Stimulated activated CD4-positive, alpha-beta T cell treated with anti-CD3 and anti-CD28 coated beads, Interleukin-2, amount 100 ng/mL, for 4 hours (primary cell): ENCODE measurements around the gene ZNF107.
"Not testable (repeated sequence)": the region's sequence is repeated elsewhere in the genome, so short reads cannot be mapped to it uniquely, and the experiment has no call there.

Experiments
- DNase-seq: peaks from one replicate; pipeline ENCODE4 v3.0.0-alpha.2; 2020; ENCODE audit warnings: low read depth

The ZNF107 gene

DNA sequence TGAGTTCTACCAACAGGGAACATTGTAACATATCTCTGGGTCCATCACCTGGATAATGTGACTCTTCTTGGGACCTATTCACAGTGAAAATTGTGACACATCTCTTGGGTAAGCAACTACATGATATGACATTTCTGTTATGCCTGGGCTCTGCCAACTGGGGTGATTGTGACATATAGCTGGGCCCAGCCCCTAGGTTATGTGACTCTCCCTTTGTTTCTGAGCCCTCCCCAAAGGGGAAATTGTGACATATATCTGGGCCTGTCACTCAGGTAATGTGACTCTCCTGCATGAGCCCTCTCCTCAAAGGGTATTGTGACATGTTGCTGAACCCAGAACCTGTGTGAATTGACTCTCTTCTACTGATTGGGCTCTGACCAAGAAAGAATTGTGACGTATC is 22.4 kb upstream of the ZNF107 start:
- no peak for DNase-seq

DNA sequence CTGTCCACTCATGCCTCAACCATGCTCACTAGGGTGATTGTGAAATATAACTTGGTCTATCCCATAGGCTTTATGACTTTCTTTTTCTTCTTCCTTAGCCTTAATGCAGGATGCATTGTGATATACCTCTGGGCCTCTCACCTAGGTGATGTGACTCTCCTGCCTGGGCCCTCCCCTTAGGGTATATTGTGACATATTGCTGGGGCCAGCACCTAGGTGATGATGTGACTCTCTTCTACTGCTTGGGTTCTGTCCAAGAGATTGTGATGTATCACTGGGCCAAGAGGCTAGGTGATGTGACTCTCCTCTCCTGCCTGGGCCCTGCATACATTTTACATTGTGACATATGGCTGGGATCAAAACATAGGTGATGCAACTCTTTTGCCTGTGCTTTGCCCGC is 14.7 kb upstream of the ZNF107 start:
- no peak for DNase-seq

DNA sequence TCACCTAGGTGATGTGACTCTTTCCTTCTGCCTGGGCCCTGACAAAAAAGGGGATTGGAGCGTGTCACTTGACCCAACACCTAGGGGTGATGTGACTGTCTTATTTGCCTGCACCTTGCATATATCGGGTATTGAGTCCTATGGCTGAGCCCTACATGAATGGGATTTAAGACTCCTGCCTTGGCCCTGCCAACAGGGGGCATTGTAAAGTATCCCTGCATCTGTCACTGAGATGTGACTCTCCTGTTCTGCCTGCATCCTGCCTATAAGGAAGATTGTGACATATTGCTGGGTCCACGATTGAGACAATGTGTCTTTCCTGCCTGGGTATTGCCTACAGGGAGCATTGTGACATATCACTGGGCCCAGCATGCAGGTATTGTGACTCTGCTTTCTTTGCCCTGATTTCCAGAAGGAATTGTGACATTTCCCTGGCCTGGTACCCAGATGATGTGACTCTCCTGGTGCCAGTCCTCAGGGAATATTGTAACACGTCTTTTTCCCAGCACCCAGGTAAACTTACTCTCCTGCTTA is 14.2 kb upstream of the ZNF107 start:
- no peak for DNase-seq

DNA sequence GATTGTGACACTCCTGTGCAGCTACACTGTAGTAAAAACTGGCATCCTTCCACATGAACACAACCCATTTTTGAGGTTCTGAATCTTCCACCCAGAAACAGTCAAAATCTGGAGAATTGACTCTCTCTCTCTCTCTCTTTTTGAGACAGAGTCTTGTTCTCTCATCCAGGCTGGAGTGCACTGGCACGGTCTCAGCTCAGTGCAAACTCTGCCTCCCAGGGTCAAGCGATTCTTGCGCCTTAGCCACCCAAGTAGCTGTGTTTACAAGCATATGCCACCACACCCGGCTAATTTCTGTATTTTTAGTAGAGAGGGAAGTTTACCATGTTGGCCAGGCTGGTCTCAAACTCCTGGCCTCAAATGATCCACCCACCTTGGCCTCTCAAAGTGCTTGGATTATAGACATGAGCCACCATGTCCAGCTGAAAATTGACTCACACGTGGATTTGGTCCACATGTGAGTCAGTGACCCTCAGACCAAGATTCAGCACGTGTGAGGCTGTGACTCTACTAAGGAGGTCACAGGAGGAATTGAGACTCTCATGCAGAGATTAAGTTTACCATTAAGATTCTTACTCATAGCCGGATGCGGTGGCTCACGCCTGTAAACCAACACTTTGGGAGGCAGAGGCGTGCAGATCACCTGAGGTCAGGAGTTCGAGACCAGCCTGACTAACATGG is 12.1 kb upstream of the ZNF107 start:
- DNase-seq: no peak

DNA sequence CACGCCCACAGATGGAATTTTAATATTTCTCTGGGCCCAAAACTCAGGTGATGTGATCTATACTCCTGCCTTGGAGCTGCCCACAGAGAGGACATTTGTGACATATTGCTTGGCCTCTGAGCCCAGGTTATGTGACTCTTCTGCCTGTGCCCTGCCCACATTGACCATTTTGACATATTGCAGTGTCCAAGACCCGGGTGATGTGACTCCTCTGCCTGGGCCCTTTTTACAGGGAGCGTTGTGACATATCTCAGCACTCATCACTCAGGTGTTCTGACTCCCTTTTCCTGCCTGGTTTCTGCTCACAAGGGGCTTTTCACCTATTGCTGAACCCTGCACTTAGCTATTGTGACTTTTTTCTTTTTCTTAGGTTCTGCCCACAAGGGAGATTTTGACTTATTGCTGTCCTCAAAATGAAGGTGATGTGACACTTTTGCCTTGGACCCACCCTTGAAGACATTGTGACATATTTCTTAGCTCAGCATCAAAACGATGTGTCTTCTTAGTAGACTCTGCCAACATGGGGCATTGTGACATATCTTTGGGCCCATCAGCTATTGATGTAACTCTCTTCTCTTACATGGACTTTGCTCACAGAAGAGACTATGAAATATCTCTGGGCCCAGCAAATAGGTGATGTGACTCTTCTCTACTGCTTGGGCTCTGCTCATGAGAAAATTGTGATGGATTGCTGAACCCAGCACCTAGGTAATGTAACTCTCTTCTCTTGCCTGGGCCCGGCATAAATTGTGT is 11.0 kb upstream of the ZNF107 start:
- DNase-seq: no peak

DNA sequence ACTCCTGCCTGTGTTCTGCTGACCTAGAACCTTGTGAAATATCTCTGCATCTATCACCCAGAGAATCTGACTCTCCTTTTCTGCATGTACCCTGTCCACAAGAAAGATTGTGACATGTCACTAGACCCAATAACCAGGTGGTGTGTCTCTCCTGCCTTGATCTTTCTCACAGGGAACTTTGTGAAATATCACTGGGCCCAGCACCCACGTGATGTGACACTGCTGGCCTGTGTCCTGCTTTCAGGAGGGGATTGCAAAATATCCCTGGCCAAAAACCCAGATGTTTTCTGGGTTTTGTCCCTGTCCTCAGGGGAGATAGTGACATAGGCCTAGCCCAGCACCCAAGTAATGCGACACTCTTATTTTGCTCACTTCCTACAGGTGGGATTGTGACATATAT is 10.1 kb upstream of the ZNF107 start:
- no peak for DNase-seq

DNA sequence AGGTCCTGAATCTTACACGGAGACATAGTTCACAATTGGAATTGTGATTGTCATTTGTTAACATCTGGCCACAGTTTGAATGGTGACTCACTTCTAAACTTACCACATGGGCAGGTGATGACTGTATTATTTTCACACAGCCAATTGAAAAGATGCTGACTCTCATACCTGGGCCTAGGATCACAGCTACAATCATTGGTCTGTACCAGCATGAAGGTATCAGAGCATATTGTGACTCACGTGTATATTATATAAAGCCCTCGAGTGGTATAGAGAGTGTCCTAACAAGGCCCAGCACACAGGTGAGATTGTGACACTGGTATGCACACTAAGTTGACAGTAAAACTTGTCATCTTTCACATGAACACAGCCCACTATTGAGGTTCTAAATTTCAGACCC is 9.4 kb upstream of the ZNF107 start:
- no peak for DNase-seq

DNA sequence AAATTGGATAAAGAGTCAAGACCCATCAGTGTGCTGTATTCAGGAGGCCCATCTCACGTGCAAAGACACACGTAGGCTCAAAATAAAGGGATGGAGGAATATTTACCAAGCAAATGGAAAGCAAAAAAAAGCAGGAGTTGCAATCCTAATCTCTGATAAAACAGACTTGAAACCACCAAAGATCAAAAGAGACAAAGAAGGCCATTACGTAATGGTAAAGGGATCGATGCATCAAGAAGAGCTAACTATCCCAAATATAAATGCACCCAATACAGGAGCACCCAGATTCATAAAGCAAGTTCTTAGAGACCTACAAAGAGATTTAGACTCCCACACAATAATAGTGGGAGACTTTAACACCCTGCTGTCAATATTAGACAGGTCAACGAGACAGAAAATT is 3.8 kb upstream of the ZNF107 start:
- not testable (repeated sequence) for DNase-seq

DNA sequence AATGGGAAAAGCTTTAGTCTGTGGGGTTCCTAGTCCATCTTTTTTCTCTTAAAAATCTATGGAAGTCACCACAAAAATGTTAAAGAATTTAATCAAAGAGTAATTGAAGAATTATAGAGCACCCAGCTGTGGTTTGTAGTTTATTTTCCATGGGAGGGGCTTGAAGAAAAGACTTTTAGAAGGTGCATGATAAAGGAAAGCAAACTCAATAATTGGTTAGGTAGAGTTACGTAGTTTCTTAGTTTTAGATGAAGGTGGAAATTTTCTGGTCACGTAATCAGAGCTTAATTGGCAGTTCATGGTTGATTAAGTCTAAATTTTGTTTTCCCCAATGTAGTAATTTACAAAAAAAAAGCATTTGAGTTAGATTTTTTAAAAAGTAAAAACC is 724 bp downstream of the ZNF107 start:
- no peak for DNase-seq

DNA sequence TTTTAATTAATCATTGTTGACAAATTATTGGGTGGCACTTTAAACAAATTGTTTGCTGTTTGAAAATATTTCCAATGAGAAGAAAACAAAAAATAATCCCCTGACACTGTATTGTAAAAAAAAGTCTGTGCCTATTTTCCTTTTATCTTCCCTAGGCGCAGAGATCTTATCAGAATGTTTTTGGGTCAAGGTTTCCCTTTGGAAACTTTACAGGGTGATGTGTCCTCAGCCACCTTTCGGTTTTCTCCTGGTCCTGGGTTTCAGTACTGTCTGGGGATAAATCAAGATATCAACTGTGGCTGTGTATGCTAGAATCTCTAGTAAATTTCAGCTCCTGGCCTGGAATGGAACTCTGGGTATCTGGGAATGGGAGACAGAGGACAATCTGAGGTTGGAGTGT is 1.4 kb downstream of the ZNF107 start:
- DNase-seq: no peak

DNA sequence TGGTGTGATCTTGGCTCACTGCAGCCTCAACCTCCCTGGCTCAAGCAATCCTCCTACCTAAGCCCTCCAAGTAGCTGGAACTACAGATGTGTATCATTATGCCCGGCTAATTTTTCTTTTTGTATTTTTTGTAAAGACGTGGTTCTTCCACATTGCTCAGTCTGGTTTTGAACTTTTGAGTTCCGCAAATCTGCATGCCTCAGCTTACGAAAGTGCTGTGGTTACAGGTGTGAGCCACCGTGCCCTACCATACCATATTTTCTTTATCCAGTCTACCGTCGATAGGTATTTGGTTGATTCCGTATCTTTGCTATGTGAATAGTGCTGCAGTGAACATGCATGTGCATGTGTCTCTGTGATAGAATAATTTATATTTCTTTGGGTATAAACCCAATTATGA is 6.5 kb downstream of the ZNF107 start:
- no peak for DNase-seq

DNA sequence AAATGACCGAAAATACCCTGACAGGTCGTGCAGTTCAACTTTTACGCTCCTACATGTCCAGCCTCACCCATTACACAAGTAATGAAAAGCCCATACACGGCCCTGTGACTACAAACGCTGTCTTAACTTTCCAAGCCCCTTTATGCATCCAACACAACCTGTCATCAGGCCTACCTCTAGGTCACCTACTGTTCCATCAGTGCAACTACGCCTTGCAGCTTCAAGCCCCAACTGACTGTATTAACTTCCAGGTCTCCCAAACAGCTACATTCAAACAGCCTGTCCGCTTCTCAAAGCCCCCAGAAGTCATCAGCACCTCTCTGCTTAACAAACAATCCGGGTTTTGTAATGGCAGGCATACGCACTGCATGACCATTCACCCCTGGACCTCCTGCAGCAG is 19.2 kb downstream of the ZNF107 start:
- DNase-seq: no peak

DNA sequence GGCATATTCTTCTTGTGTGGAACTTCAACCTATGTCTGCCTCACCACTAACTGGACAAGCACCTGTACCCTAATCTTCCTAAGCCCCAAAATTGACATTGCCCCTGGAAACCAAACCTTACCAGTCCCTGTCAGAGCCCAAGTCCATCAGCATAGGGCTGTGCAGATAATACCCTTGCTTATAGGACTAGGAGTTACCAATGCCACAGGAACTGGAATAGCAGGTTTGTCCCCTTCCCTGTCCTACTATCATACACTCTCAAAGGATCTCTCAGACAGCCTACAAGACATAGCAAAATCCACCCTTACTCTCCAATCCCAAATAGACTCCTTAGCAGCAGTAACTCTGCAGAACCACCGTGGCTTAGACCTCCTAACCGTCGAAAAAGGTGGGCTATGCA is 19.8 kb downstream of the ZNF107 start:
- DNase-seq: no peak

DNA sequence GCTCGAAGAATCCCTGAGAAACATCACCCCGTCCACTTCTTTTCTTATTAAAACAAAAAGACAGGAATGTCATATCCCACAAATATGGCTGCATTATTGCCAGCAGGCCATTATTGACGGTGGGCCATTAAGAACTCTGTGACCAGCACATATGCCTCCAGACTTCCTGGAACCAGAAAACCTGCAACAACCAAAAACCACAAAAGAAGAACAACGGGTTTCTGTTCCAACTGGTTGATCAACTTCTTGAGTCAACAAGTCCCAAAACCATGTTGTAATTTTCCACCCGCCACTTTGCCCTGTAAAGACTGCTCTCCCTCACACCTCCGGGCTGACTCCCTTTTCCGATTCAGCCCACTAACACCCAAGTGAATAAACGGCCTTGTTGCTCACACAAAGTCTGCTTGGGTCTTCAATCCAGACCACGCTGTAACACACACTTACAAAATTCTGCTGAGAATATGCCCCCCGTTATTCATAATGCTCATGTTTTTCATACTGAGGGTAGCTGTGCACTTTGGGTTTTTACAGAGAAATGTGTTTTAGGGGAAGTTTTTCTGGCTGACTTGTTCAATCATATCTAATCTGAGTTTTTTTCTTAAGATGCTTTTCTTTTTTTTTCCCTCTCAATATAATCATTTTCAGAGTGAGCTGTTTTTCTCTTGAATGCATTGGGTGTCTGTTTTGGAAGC is 20.7 kb downstream of the ZNF107 start:
- no peak for DNase-seq

DNA sequence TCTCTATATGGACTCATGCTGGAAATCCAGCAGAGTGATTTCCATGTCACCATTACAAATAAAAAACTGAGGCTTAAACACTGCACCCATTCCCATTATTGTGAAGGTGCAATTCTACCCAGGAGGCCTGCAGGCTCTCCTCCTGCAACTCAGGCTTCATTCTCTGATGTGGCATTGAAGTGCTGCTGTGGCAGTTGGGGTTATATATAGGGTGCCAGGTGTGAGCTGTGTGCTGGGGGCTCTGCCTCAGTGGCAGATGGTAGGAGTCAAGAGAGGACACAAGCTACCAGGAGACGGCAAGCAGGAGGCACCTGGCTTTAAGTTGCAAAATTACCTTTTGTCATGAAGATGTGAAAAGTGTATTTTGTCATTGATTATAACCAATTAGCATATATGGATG is 21.3 kb downstream of the ZNF107 start:
- no peak for DNase-seq

DNA sequence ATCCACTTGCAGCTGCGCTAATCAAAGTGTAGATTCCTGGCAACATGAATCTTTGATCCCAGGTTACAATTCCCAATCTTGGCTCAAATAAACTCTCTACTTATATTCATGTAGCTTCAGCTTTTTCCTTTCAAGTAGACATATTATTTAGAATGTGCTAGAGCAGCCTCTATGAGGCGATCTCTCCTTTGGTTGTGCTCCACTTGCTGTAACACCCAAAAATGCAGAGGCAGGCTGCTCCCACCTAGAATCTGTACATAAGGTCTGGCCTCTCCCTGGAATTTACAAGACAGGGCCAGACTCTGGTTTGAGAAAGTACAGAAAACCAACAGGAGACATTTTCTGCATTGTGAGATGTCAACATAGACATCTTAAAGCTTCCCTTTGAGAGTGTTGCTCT is 23.1 kb downstream of the ZNF107 start:
- no peak for DNase-seq

DNA sequence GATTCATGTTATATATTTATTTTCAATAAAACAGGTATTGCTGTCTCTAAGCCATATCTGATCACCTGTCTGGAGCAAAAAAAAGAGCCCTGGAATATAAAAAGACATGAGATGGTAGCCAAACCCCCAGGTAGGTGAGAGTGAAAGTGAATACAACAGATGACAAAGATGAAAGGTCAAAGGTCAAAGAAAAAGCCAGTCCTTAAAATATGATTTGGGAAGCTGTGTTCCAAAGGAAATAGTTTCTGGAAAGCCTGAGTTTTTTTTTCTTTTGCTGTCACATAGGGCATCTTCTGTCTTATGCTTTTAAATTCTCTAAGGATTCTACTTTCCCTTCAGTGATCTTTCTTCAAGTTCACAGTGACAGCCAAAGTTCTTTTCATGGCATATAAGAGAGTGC is 25.9 kb downstream of the ZNF107 start:
- no peak for DNase-seq

DNA sequence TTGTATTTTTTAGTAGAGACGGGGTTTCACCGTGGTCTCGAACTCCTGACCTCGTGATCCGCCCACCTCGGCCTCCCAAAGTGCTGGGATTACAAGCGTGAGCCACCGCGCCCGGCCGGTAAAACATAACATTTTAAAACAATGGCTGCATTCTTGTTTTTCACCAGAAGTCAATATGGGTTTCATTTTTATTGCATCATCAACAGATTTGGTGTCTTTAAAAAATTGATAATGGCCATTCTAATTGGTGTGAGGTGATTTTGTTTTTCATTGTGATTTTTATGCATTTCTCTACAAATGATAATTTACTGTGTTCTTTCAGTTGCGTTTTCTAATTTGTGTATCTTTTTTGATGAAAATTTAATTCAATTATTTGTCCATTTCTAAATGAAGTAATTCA is 31.9 kb downstream of the ZNF107 start:
- not testable (repeated sequence) for DNase-seq

DNA sequence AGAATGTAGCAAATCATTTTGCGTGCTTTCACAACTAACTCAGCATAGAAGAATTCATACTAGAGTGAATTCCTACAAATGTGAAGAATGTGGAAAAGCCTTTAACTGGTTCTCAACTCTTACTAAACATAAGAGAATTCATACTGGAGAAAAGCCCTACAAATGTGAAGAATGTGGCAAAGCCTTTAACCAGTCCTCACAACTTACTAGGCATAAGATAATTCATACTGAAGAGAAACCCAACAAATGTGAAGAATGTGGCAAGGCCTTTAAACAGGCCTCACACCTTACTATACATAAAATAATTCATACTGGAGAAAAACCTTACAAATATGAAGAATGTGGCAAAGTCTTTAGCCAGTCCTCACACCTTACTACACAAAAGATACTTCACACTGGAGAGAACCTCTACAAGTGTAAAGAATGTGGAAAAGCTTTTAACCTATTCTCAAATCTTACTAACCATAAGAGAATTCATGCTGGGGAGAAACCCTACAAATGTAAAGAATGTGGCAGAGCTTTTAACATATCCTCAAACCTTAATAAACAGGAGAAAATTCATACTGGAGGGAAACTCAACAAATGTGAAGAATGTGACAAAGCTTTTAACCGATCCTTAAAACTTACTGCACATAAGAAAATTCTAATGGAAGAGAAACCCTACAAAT is 40.8 kb downstream of the ZNF107 start:
- DNase-seq: no peak

DNA sequence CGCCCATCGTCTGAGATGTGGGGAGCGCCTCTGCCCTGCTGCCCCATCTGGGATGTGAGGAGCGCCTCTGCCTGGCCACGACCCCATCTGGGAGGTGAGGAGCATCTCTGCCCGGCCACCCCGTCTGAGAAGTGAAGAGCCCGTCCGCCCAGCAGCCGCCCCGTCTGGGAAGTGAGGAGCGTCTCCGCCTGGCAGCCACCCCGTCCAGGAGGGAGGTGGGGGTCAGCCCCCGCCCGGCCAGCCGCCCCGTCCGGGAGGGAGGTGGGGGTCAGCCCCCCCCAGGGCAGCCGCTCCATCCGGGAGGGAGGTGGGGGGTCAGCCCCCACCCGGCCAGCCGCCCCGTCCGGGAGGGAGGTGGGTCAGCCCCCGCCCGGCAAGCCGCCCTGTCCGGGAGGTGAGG is 52.0 kb downstream of the ZNF107 start:
- not testable (repeated sequence) for DNase-seq

DNA sequence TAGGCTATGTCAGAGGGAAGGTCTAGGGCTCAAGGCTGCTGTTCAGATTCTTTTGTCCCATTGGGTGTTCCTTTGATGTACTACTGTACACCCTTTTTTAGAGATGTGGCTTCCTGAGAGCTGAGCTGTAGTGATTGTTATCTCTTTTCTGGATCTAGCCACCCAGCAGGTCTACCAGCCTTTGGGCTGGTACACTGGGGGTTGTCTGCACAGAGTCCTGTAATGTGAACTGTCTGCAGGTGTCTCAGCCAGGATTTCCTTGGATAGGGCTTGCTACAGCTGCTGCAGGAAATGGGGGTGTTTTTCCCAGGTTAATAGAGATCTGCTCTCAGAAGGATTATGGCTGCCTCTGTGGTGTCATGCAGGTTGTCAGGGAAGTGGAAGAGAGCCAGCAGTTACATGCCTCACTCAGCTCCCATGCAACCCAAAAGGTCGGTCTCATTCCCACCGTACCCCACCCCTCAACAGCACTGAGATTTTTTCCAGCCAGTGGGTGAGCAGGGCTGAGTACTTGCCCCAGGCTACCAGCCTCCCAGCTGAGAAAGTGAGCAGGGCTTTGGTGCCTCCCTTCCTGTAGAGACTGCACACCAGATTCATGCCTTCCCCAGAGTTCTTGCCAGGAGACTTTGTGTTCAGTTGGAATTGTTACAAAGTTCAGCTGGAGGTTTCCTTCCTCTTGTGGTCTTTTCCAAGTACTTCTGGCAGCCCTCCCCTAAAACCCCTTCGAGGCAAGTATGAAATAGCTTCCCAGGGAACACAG is 63.3 kb downstream of the ZNF107 start:
- DNase-seq: no peak
